ENCODE data around the gene MYOT.

MYOT gene, protein sequence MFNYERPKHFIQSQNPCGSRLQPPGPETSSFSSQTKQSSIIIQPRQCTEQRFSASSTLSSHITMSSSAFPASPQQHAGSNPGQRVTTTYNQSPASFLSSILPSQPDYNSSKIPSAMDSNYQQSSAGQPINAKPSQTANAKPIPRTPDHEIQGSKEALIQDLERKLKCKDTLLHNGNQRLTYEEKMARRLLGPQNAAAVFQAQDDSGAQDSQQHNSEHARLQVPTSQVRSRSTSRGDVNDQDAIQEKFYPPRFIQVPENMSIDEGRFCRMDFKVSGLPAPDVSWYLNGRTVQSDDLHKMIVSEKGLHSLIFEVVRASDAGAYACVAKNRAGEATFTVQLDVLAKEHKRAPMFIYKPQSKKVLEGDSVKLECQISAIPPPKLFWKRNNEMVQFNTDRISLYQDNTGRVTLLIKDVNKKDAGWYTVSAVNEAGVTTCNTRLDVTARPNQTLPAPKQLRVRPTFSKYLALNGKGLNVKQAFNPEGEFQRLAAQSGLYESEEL

DNA sequence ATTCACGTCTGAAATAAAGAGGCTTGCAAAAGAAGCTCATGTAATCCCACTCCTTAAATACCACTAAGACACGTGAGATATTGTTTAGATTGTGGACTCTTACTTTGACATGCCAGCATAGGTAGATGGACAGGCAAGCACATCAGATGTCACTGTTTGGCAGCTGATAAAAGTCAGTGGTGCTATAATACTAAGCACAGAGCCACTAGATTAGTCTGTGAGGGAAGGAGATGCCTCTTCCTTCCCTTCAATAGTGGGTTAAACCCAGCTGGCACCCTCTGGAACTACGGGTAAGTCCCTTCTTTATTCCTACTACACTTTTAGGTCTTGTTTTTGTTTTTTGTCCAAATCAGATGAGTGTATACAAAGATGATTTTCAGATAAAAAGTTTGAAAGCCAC lies at the start of gene MYOT:
MYOT (plus strand) TSS at position 197 of the 400 bp plus-strand sequence. CDS start 2,792 bp downstream, outside the sequence.
- DNase-seq (ENCODE audit: low read depth in 2 of 3, low spot score in 1 of 3), result no peak

DNA sequence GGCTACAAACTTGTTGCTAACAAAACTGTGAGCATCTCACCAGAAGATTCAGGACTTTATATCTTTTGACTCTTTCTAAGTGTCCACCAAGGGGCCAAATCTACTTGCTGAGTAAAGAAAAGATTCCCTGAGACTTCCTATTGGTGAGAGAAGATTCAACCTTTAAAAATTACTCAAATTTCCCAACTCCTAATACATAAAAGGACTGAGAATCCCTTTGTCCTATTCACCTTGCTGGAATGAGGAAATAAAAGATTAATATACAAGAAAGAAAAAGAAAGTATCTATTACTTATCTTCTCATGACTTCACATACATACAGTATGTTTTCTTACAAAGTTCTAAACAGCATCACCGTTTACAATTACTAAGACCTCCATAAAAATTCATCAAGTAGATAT lies 47.9 kb upstream of the MYOT start:
- DNase-seq (ENCODE audit: low read depth in 2 of 3, low spot score in 1 of 3), result no peak

DNA sequence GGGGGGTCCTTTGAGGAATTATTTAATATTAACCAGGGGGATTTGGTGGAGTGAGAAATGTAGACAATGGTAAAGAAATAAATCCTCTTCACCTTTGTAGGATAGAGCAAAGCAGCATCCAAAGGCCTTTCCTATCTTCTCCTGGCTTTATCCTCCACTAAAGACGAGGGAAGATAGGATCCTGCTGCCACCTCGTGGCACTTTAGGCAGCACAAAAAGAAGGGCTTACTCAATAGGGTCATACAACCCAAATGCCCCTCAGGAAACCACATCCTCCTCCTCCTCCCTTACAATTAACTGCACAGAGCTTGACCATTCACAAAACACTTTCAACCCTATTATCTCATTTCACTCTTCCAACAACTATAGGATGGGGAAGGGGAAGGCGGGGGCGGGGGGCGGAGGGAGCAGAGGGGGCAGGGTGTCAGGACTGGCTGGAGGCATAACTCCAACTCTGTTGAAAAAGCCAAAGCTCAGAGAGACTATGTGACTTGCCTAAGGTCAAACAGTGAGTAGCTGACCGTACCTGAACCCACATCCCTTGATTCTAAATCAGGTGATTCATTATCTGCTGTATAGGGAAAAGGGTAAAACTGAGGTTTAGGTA lies 45.4 kb upstream of the MYOT start:
- no peak for DNase-seq (ENCODE audit: low read depth in 2 of 3, low spot score in 1 of 3)

DNA sequence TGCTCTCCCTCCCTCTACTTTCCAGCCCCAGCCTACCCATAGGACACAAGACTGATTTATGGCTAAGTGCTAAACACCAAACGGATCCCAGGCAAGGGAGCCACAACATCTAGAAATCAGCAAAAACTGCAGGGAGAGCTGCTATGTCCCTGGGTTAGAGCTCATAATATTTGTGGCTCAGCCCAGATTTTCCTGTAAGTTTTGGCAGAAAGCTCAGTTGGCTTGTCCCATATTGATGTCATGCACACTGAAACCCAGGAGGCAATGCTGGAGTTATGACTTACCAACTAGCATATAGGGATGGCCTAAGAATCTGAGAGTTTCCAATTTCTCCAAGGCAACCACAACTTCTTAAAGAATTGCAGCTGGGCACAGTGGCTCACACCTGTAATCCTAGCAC lies 44.7 kb upstream of the MYOT start:
- DNase-seq (ENCODE audit: low read depth in 2 of 3, low spot score in 1 of 3), result no peak

DNA sequence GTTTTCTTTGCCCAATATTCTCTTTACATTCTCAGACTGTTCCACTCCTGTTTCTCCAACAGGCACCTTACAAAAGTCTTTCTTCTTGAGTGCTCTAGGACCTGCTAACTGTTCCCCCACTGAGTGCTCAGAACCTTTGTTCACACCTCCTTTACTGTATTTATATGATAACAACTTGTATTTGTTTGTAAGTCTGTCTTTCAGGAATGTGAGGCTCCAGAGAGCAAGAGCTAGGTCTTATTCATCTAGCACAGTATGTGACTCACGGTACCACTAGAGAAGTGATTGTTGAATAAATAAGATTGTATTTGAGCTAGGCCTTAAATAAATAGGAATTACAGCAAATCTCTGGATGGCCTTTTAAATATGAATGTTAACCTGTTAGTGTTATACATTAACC lies 42.5 kb upstream of the MYOT start:
- DNase-seq (ENCODE audit: low read depth in 2 of 3, low spot score in 1 of 3), result no peak

DNA sequence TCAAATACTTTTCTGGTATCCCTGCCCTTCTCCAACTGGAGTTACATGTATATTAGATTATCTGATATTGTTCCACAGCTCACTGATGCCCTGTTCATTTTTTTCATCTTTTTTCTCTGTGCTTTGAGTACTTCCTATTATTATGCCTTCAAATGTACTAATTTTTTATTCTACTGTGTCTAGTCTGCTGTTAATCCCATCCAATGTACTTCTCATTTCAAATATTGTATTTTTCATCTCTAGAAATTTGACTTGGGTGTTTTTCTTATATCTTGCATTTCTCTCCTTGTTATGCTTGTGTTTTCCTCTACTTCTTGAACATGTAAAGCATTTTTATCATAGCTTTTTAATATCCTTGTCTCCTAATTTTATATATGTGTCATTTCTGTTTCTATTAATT lies 41.6 kb upstream of the MYOT start:
- DNase-seq (ENCODE audit: low read depth in 2 of 3, low spot score in 1 of 3), result no peak

DNA sequence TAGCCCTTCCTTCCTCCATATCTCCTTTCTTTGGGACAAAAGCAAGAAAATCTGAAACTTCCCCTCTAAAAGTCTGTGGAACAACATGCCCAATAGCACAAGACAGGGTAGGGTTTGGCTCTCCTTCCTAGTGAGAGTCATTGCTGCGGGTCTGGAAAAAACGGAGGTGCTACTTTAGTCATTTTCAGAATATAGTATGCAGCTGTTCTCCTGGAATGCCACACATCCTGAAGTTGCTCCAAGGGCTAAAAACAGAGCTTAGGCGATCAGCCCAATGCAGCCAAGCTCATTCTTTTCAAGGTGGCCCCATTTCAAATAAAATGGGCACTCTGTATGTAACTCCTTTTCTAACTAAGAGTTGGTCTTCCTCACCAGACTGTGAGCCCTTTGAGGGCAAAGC lies 39.5 kb upstream of the MYOT start:
- DNase-seq (ENCODE audit: low read depth in 2 of 3, low spot score in 1 of 3), result no peak

DNA sequence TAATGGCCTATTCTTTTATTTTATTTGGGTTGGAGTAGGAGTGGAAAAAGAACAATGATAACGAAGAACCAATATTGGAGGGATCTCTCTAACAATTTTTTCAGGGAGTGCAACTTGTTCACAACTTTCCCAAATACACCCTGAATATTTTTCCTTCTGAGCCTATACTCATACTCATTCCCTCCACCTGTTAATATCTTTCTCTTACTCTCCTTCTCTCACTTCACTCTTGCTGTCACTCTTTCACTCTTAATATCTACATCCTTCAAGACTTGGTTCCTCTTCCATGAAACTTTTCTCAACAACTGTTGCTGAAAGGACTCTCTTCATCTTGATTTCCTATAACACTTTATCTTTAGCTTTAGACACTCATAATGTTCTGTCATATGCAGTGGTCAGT lies 39.0 kb upstream of the MYOT start:
- no peak for DNase-seq (ENCODE audit: low read depth in 2 of 3, low spot score in 1 of 3)

DNA sequence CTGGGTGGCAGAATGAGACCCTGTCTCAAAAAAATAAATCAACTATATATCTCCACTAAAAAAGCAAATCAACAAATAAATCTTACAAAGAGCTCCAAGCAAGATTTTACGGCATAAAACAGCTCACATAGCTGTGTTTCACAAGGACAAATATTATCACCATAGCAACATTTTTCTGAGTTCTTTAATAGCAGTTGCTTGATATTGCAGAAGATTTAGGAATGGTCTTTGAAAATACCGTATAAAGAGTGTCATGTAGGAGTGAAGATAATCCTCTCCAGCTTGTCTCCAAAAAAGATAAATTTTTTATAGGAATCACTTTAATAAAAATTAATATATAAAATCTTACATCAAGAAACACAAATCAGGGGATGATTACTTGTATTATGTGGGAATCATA lies 36.6 kb upstream of the MYOT start:
- no peak for DNase-seq (ENCODE audit: low read depth in 2 of 3, low spot score in 1 of 3)

DNA sequence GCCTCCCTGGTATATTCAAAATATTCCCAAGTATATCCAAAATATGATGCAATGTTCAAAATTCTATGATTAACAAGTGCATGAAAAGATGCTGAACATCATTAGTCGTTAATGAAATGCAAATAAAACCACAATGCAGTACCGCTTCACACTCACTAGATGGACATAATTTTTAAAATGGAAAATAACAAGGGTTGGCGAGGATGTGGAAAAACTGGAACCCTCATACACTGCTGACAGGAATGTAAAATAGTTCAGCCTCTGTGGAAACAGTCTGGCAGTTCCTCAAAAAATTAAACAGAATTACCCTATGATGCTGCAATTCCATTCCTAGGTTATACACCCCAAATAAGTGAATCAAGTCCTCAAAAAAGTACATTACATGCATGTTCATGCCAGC lies 36.1 kb upstream of the MYOT start:
- DNase-seq (ENCODE audit: low read depth in 2 of 3, low spot score in 1 of 3), result no peak

DNA sequence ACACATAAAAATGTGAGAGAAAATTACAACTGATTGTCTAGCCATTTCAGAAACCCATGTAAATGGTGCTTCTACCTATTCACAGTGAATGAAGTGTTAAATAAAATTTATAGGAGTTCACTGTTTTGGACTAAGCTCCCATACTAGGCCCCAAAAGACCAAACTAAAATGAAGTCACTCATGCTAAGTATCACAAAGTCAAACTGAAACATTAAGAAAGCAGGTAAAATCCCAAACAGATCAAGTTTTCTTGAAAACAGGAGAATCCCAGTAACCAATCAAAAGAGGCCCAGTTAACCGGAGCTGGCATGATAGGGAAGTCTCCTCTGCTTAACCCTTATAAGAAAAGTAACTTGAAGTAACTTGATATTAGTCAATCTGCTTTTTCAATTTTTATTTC lies 35.2 kb upstream of the MYOT start:
- DNase-seq (ENCODE audit: low read depth in 2 of 3, low spot score in 1 of 3), result no peak

DNA sequence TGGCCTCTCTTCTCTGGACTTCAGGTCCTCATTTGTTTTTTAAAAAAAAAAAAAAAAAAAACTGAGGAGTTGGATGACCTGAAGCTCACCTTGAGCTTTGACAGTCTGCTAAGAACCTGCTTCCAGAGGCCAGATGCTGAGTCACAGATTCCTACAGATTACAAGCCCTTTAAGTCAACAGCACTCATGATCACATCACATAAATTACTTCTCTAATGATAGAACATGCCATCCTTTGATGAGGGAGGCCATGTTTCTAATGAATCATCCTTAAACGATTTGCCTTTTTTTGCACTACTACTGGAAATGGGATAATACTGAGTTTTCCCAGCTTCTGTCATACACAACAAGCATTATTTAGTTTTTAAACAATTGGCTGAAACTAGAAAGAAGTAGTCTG lies 34.2 kb upstream of the MYOT start:
- no peak for DNase-seq (ENCODE audit: low read depth in 2 of 3, low spot score in 1 of 3)

DNA sequence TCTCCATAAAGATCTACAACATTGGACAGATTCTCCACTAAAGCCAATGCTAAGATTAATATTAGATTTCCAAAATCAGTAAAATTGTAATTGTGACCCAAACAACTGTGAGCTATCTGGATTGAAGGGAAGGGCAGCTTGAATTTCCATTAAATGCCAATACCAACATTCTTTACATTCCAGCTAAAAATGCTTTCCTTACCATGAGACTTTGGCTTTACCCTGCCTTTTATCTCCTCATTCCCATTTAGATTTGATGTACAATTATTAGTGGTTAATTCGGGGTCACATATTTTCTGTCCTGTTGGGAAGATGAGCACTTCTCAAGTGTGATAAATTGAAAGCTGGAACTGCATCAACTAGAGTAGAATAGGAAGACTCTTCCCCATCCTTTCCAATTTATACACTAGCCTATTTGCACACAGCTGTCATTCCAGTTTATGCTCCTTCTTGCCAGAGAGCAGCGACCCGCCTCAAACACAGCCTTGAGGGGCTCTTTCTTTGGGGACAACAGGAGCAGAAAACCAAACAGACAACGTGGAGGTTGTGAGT lies 33.1 kb upstream of the MYOT start:
- DNase-seq (ENCODE audit: low read depth in 2 of 3, low spot score in 1 of 3), result no peak

DNA sequence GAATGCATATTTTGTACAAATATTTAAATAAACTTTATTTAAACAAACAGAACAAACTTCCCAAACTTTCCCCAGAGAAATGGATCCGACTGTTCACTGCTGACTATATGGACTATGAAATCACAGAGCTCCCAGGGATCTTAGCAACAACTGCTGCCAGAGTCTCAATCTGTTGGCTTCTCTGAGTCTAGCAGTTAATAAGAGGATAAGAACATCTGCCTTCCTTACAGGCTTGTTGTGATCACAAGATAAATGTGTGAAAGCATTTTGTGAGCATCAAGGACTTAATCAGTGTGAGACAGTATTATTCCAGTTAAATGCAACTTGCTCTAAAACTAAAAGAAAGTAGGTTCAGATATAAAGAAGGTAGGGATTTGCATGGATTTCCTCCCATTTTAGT lies 31.4 kb upstream of the MYOT start:
- DNase-seq (ENCODE audit: low read depth in 2 of 3, low spot score in 1 of 3), result no peak

DNA sequence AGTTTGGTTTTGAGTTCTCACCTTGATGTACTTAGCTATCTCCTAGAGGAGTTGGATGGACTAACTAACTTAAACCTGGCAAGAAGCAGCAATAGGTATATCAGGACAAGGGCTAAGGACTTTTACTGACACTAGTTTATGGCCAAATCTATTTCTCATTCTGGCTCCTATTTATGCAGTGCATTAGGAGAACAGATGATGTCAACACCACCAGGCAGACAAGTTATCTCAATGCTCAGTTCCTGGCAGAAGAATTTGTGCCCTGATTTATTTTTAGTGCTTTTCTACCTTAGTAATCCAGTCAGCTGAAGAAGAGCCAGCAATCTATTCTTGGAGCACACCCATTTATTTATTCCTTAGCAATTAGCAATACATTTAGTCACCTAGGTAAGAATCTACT lies 30.7 kb upstream of the MYOT start:
- no peak for DNase-seq (ENCODE audit: low read depth in 2 of 3, low spot score in 1 of 3)

DNA sequence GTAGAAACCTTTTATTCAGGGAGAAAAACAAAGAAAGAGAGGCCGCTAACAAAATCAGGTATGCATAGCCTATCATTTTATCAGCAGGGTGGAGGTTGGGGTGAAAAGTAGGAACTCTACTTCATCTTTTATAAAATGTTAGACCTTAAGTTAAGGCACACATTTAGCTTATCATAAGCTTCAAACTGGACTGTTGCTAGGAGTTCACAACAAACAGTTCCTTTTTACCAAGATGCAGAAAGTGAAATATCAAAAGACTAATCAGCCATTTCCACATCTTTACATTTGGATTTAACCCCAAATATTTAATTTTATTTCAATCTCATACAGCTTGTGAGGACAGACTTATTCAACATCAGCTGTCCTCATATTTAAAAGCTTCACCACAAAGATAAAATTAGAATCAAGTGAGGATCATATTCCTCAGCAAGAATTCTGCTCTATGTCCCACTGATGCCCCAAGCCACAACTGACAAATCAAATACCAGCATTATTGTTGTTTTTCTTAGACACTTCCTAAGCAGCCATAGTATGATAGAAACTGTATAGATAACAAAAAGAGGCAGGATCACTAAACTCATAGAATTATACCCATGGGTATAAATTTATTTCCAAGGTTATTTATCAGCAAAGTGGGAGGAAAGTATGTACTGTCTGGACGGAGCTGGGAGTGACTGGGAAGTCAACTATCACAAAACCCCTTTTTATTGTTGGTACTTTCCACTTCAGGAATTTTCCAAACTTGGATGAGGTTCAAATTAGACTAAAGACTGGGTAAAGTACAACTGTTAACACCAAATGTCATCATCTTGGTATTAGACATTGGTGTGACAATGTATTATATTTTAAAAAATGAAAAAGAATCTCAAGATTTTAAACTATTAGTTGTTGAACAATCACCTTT lies 29.9 kb upstream of the MYOT start:
- no peak for DNase-seq (ENCODE audit: low read depth in 2 of 3, low spot score in 1 of 3)

DNA sequence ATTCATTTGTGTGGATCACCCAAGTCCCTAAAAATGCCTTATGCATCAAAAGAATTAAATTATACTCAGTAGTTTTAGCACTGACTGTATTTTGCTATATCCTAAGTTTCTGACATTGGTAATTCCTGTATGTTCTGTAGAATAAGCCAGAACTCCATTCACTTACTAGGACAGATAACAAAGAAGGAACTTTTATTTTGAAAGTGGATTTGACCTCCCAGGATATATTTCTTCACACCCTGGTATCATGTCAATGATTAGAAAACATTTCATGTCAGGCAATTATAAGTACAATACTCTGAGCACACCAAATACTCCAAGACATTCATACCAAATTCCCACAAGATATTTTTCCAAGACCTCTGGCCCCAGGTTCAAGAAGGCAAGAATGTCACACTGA lies 28.7 kb upstream of the MYOT start:
- DNase-seq (ENCODE audit: low read depth in 2 of 3, low spot score in 1 of 3), result no peak

DNA sequence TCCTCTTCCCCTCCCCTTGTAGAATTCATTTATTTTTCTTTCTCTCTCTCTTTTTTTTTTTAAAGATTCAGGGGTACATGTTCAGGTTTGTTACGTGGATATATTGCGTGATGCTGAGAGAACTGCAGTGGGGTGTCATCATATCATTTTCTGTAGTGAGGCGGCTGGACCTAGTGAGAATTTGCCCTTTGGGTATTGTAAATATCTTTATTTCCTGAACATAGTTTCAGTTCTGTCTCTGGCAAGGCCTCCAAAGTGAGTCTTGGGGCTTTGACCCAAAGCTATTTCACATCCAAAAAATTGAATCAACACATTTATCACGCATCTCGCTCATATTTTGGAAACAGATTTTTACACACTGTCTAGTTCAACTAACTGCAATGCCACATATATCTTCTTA lies 25.4 kb upstream of the MYOT start:
- DNase-seq (ENCODE audit: low read depth in 2 of 3, low spot score in 1 of 3), result no peak

DNA sequence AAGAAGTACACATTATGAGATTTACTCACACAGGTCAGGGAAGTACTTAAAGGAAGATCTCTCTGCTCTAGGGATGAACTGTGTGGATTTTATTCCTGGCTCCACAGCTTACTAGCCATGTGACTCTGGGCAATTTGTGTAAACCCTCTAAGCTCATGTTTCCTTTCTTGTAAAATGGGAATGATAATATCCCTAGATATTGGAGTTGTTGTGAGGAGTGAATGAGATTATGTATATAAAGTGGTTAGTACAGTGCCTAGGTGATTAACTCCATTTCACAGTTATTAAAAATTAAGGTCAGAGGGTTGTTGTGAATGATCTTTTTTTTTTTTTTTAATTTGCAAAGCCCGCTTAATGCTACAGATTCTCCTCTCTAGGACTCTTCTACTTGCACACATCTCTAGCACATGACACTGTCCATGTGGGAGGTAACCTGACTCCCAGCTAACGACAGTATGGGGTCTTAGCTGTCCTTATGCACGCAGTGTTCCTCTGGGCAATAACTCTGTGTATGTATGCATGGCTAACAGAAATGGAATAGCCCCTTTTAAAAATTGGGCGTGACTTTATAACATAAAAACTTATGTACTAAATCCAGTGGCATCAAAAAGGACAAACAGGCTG lies 23.9 kb upstream of the MYOT start:
- DNase-seq (ENCODE audit: low read depth in 2 of 3, low spot score in 1 of 3), result no peak

DNA sequence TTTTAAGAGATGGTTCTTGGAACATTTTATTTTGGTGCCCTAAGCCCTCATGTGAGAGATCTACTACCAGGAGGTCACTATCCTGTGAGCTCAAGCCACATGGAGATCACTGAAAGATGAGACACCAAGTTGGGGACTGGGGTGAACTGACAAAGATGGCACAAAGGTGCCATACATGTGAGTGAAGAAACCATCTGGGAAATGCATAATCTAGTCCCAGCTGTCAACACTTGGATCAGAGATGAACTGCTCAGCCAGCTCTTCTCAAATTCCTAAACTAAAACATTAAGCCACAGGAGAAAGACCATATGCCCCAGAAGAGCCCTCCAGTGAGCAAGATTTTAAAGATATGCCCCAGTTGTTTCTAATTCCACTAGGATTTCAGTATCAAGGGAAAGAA lies 22.2 kb upstream of the MYOT start:
- no peak for DNase-seq (ENCODE audit: low read depth in 2 of 3, low spot score in 1 of 3)

DNA sequence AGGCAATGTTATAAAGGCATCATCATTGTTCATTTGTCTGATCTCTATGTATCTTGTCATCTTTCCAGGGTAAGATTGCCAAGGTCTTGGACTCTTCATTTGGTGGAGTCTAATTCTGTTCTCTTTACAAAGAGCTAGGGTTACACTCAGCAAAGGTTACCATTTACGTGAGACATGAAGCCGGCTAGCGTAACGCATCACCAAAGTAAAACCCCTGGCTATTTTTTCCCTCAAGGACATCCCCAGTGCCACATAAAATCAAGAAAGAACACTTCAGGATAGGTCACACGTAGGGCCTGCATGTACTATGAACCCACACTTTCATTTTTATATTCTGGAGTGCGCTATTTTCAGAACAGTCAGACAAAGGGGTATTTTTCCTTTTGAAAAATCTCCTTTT lies 20.0 kb upstream of the MYOT start:
- no peak for DNase-seq (ENCODE audit: low read depth in 2 of 3, low spot score in 1 of 3)

All from stimulated activated CD4-positive, alpha-beta T cell treated with anti-CD3 and anti-CD28 coated beads, Interleukin-12 subunit alpha, Interleukin-12 subunit beta, amount 100 ng/mL, for 48 hours (primary cell).